Measurements from ENCODE around the gene TMEM126A. TPM values are rescaled to one million over a fixed set of nuclear protein-coding genes. Genes with fewer than 3 reads are reported as not detected.

TMEM126A gene
- total and polyA plus RNA-seq, 9 donors: 31.1 to 50.7 (median 35.5) TPM

DNA sequence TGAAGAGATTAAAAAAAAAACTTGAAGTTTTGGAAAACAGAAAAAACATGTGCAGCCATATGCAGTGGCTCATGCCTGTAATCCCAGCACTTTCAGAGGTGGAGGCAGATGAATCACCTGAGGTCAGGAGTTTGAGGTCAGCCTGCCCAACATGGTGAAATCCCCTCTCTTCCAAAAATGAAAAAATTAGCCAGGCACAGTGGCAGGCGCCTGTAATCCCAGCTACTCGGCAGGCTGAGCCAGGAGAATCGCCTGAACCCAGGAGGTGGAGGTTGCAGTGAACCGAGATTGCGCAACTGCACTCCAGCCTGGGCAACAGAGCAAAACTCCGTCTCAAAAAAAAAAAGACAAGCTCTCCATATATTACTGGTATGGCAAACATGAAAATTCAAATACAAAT lies 28.3 kb upstream of the TMEM126A start:
- 56% methylated on average over 3 of the region's 6 CpGs for WGBS (ENCODE audit: insufficient coverage)
- no peak overlapping the region for H3K4me3 ChIP-seq (ENCODE audit: low read length)
- DNase-seq: no peak
- H3K4me1 ChIP-seq (ENCODE audit: control insufficient read depth, insufficient read depth, low read length): no peaks in the 10 kb centered on the region
- H3K27me3 ChIP-seq (ENCODE audit: control insufficient read depth, insufficient read depth, low read length): no peaks in the 10 kb centered on the region
- H3K27ac ChIP-seq (ENCODE audit: low read length): no peak overlapping the region
- no peaks in the 10 kb centered on the region for H3K36me3 ChIP-seq (ENCODE audit: control insufficient read depth, insufficient read depth, low read length)
- no peaks in the 10 kb centered on the region for H3K9me3 ChIP-seq (replicated peaks; ENCODE audit: control insufficient read depth, low read depth, low read length)

- H3K9me3 ChIP-seq (replicated peaks; ENCODE audit: control insufficient read depth, low read depth, low read length): no peaks in the 10 kb centered on the region
- no peaks in the 10 kb centered on the region for H3K27me3 ChIP-seq (ENCODE audit: control insufficient read depth, insufficient read depth, low read length)
- WGBS (ENCODE audit: insufficient coverage): no CpG with 5 or more reads among the region's 3 CpGs
- DNase-seq: no peak
- H3K36me3 ChIP-seq (ENCODE audit: control insufficient read depth, insufficient read depth, low read length): no peaks in the 10 kb centered on the region
- H3K27ac ChIP-seq (ENCODE audit: low read length): no peak overlapping the region
- no peaks in the 10 kb centered on the region for H3K4me1 ChIP-seq (ENCODE audit: control insufficient read depth, insufficient read depth, low read length)
- H3K4me3 ChIP-seq (ENCODE audit: low read length): no peak overlapping the region
Observed at GRCh38 chr11:85620256-85620655, 27.5 kb upstream of the TMEM126A start.

DNA sequence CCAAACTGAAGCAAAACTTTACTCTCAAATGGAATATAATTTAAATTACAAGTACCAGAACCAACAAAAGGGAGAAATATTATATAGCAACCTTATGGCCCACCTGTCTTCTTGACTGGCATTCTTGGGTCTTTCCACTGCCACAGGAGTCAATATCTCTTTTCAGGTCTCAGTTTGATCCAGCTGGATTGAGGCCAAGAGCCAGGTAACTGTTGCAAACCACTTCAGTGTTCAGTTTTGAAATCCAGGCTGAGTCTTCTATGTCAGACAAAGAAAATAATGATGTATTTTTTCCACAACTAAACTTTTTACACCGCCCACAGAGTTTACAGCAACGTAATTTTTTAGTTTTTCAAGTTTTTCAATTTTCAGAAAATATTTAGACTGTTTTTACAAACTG lies 21.3 kb upstream of the TMEM126A start:
- Histone ChIP-seq H3K27ac (ENCODE audit: low read length) (peak overlapping the region; percentile 97), H3K27me3 (ENCODE audit: control insufficient read depth, insufficient read depth, low read length) (no peaks in the 10 kb centered on the region), H3K4me1 (ENCODE audit: control insufficient read depth, insufficient read depth, low read length) (peaks cover 6% of the 10 kb centered on the region), H3K4me3 (ENCODE audit: low read length) (no peak overlapping the region), H3K36me3 (ENCODE audit: control insufficient read depth, insufficient read depth, low read length) (no peaks in the 10 kb centered on the region), H3K9me3 (replicated peaks; ENCODE audit: control insufficient read depth, low read depth, low read length) (no peaks in the 10 kb centered on the region)
- no CpG with 5 or more reads among the region's 2 CpGs for whole genome bisulfite sequencing (ENCODE audit: insufficient coverage)
- DNase-seq: peak; percentile 23

GRCh38 chr11:85627332-85627997 lies 20.3 kb upstream of the TMEM126A start, which contains the start of gene DLG2:
Gene DLG2, minus strand, starts transcription at chr11:85627344.
- Histone ChIP-seq H3K4me3 (ENCODE audit: low read length) (peak within 1 kb of the TSS; percentile 71), H3K36me3 (ENCODE audit: control insufficient read depth, insufficient read depth, low read length) (no peaks in the 10 kb centered on the region), H3K27me3 (ENCODE audit: control insufficient read depth, insufficient read depth, low read length) (no peaks in the 10 kb centered on the region), H3K9me3 (replicated peaks; ENCODE audit: control insufficient read depth, low read depth, low read length) (no peaks in the 10 kb centered on the region), H3K27ac (ENCODE audit: low read length) (peak within 1 kb of the TSS; percentile 97), H3K4me1 (ENCODE audit: control insufficient read depth, insufficient read depth, low read length) (peaks cover 6% of the 10 kb centered on the region)
- WGBS (ENCODE audit: insufficient coverage): 0% methylated on average over 10 of the region's 23 CpGs
- peak; percentile 71 for DNase-seq

DNA sequence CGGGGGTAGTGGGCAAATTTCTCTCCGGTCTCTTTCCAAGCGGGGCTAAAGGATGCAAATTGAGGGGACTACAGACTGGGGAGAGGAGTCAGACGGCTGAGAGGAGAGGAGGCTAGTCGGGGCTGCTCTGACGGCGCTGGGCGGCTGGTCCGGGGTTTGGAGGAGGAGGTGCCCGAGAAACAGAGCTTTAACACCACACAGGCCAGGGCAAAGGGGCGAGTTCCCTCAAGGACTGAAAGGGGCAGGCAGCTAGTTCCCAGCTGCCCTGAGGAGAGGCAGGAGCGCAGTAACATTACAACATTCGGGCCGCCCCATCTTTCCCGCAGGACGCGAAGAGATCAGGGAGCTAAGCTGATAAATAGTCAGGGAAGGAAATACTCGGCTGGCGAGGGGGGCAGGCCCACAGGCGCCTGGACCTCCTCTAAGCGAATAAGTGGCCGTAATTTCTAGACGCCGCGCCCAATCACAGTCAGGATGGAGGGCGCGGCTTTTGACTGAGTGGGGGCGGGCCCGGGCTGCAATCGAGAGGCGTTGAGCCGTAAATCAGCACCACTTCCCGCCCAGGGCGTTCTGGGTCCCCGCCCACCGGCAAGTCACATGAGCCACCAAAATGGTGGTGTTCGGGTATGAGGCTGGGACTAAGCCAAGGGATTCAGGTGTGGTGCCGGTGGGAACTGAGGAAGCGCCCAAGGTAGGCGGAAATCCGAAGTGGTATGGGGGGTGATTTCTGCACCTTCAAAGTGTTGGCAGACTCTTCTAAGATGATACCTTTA lies 19.6 kb upstream of the TMEM126A start, which contains the start of gene TMEM126B:
Gene TMEM126B, plus strand, starts transcription at position 596 of the 773 bp plus-strand sequence. Its CDS starts 15 bp downstream, at position 611.
- under 1% methylated on average over 36 of the region's 41 CpGs for WGBS (ENCODE audit: insufficient coverage)
- peak; percentile 99 for DNase-seq
- no peaks in the 10 kb centered on the region for H3K27me3 ChIP-seq (ENCODE audit: control insufficient read depth, insufficient read depth, low read length)
- H3K4me3 ChIP-seq (ENCODE audit: low read length): peak within 1 kb of the TSS; percentile 71
- peak within 1 kb of the TSS; percentile 97 for H3K27ac ChIP-seq (ENCODE audit: low read length)
- peaks cover 6% of the 10 kb centered on the region for H3K4me1 ChIP-seq (ENCODE audit: control insufficient read depth, insufficient read depth, low read length)
- H3K36me3 ChIP-seq (ENCODE audit: control insufficient read depth, insufficient read depth, low read length): no peaks in the 10 kb centered on the region
- H3K9me3 ChIP-seq (replicated peaks; ENCODE audit: control insufficient read depth, low read depth, low read length): no peaks in the 10 kb centered on the region

GRCh38 chr11:85628771-85629341 lies 18.9 kb upstream of the TMEM126A start:
- H3K36me3 ChIP-seq (ENCODE audit: control insufficient read depth, insufficient read depth, low read length): no peaks in the 10 kb centered on the region
- peak overlapping the region; percentile 76 for H3K27ac ChIP-seq (ENCODE audit: low read length)
- DNase-seq: no peak
- peak overlapping the region; percentile 71 for H3K4me3 ChIP-seq (ENCODE audit: low read length)
- no peaks in the 10 kb centered on the region for H3K27me3 ChIP-seq (ENCODE audit: control insufficient read depth, insufficient read depth, low read length)
- H3K9me3 ChIP-seq (replicated peaks; ENCODE audit: control insufficient read depth, low read depth, low read length): no peaks in the 10 kb centered on the region
- H3K4me1 ChIP-seq (ENCODE audit: control insufficient read depth, insufficient read depth, low read length): peaks cover 6% of the 10 kb centered on the region
- WGBS (ENCODE audit: insufficient coverage): 0% methylated on average over 5 of the region's 13 CpGs

- Histone ChIP-seq H3K36me3 (ENCODE audit: control insufficient read depth, insufficient read depth, low read length) (peaks cover 14% of the 10 kb centered on the region), H3K9me3 (replicated peaks; ENCODE audit: control insufficient read depth, low read depth, low read length) (no peaks in the 10 kb centered on the region), H3K27me3 (ENCODE audit: control insufficient read depth, insufficient read depth, low read length) (no peaks in the 10 kb centered on the region), H3K4me1 (ENCODE audit: control insufficient read depth, insufficient read depth, low read length) (no peaks in the 10 kb centered on the region), H3K27ac (ENCODE audit: low read length) (no peak overlapping the region), H3K4me3 (ENCODE audit: low read length) (no peak overlapping the region)
- no peak for DNase-seq
- no CpG with 5 or more reads among the region's 3 CpGs for WGBS (ENCODE audit: insufficient coverage)
Observed at GRCh38 chr11:85634747-85635146, 13.0 kb upstream of the TMEM126A start.

DNA sequence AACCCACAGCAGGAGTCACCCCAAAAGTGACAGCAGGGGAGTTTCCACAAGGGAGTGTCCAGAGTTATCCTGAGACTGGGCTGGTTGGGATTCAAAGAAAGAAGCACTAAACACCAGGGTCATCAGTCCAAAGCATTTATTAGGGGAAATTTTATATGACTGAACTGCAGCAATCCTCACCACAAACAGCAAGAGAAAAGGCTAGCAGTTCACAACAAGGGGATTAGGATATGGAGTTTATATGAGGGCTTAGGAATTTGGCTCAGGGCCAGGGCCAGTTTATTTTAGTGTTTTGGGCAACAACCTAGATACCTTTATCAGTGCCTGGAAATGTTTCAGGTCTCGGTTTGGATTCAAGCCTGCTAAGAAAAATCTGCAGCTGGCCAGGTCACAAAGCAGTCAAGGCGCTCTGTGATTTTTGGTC lies 4.6 kb upstream of the TMEM126A start:
- H3K9me3 ChIP-seq (replicated peaks; ENCODE audit: control insufficient read depth, low read depth, low read length): no peaks in the 10 kb centered on the region
- no peaks in the 10 kb centered on the region for H3K27me3 ChIP-seq (ENCODE audit: control insufficient read depth, insufficient read depth, low read length)
- peaks cover 5% of the 10 kb centered on the region for H3K4me1 ChIP-seq (ENCODE audit: control insufficient read depth, insufficient read depth, low read length)
- H3K4me3 ChIP-seq (ENCODE audit: low read length): no peak overlapping the region
- peaks cover under 1% of the 10 kb centered on the region for H3K36me3 ChIP-seq (ENCODE audit: control insufficient read depth, insufficient read depth, low read length)
- peak; percentile 6 for DNase-seq
- 29% methylated on average over 1 of the region's 2 CpGs for WGBS (ENCODE audit: insufficient coverage)
- no peak overlapping the region for H3K27ac ChIP-seq (ENCODE audit: low read length)

DNA sequence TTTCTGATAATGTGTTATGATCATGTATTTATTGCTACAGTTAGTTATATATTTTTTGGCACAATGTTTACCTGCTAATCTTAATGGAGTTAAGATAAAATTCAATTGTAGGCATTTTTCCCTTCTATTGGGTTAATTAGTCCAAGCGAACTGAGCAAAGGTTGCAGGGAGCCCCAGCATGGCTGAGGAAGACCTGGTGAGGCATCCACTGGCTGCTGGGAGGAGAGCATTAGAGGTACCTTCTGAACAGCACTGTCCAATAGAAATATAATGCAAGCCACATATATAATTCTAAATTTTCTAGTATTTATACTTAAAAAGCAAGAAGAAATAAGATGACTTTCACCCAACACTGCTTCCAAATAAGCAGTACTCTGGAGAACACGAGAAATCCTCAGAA lies 689 bp upstream of the TMEM126A start:
- Histone ChIP-seq H3K4me1 (ENCODE audit: control insufficient read depth, insufficient read depth, low read length) (peaks cover 10% of the 10 kb centered on the region), H3K4me3 (ENCODE audit: low read length) (peak overlapping the region; percentile 90), H3K36me3 (ENCODE audit: control insufficient read depth, insufficient read depth, low read length) (peaks cover 2% of the 10 kb centered on the region), H3K9me3 (replicated peaks; ENCODE audit: control insufficient read depth, low read depth, low read length) (no peaks in the 10 kb centered on the region), H3K27ac (ENCODE audit: low read length) (peak overlapping the region; percentile 88), H3K27me3 (ENCODE audit: control insufficient read depth, insufficient read depth, low read length) (no peaks in the 10 kb centered on the region)
- no CpG with 5 or more reads among the region's 2 CpGs for WGBS (ENCODE audit: insufficient coverage)
- no peak for DNase-seq

GRCh38 chr11:85651118-85651517 lies 3.4 kb downstream of the TMEM126A start:
- Histone ChIP-seq H3K36me3 (ENCODE audit: control insufficient read depth, insufficient read depth, low read length) (peaks cover 4% of the 10 kb centered on the region), H3K4me1 (ENCODE audit: control insufficient read depth, insufficient read depth, low read length) (peaks cover 10% of the 10 kb centered on the region), H3K27me3 (ENCODE audit: control insufficient read depth, insufficient read depth, low read length) (no peaks in the 10 kb centered on the region), H3K4me3 (ENCODE audit: low read length) (no peak overlapping the region), H3K27ac (ENCODE audit: low read length) (no peak overlapping the region), H3K9me3 (replicated peaks; ENCODE audit: control insufficient read depth, low read depth, low read length) (no peaks in the 10 kb centered on the region)
- DNase-seq: no peak
- WGBS (ENCODE audit: insufficient coverage): 100% methylated on average over 1 of the region's 1 CpG

All from muscle of leg (tissue), 11 donors.